HG02981 (cell line): Measurements from ENCODE around the gene ZNF516.
A peak's percentile ranks its signal among the peaks of the same experiment; 100 is the strongest.

Experiments
- ATAC-seq: cut with Tn5 transposase; IDR thresholded peaks from one replicate; pipeline ENCODE4 v1.9.1; 2021; ENCODE audit warnings: mild to moderate bottlenecking, moderate library complexity; ENCODE audit not compliant: unreplicated experiment

Gene ZNF516

DNA sequence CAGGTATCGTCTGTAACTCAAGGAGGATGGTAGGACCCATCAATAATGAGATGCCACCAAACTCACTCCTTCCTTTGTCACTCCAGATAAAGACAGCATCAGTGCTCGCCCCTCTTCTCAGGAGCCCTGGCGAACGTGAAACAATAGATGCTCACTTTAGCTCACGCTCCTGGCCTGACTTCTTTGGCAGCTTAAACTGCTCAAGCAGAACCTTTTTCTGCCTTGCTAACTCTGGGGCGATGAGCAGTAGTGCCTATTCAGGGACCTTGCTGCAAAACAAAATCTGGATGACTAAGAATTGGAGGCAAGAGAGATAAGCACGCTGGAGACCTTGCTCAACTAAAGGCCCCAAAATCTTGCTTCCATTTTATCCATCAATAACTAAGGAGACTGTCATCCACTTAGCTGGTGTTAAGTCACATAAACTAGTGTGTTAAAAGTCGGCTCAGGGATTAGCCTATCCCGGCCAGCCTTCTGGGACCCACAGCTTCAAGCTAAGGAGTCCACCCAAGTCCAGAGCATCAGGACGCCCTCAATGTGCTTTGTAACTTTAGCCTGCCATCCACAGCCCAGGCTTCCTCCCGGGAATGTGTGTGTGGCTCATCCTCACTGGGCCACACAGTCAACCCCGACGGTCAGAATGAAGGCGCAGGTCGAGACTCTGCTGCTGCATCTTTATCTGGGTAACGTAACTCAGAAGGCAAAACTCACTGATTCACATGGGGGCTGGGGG lies 38.9 kb downstream of the ZNF516 start:
- ATAC-seq = no peak

- no peak for ATAC-seq
Observed at GRCh38 chr18:76455003-76455676, 39.9 kb downstream of the ZNF516 start.

GRCh38 chr18:76454418-76454817 lies 40.6 kb downstream of the ZNF516 start:
- no peak for ATAC-seq

DNA sequence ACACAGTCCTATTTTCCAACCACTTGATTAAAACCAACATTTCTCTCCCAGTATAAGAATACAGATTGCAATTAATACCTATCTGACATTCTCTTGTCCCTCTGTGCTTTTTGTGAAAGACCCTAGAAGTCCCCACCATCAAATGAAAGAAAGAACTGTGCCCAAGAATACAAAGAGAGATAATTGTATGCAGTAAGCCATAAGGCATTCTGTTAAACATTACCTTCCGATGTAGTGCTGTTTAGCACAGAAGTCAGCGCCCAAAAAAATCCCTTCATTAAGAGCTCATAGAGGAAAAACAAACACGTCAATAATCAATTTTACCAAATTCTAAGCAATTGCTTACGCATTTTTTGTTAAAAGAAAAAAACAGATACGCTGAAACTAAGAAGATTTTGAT lies 41.1 kb downstream of the ZNF516 start:
- no peak for ATAC-seq

- no peak for ATAC-seq
Observed at GRCh38 chr18:76453057-76453561, 41.9 kb downstream of the ZNF516 start.

DNA sequence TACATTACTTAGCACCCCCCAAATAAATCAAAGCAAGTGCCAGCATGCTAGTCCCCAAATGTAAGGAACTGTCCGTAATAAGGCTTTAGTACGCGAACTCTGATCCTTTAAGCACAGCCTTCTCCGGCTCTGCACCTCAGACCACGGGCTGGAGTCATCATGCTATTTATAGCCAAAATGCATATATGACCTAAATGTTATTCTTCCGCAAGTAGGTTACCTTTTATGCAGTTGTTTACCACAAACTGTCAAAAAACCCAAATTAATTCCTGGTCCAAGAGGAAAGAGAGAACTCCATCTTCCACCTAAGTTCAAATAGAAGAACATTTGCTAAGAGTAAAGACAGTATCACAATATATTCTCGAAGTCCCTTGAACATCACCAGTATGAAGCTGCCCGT lies 42.7 kb downstream of the ZNF516 start:
- ATAC-seq = no peak

DNA sequence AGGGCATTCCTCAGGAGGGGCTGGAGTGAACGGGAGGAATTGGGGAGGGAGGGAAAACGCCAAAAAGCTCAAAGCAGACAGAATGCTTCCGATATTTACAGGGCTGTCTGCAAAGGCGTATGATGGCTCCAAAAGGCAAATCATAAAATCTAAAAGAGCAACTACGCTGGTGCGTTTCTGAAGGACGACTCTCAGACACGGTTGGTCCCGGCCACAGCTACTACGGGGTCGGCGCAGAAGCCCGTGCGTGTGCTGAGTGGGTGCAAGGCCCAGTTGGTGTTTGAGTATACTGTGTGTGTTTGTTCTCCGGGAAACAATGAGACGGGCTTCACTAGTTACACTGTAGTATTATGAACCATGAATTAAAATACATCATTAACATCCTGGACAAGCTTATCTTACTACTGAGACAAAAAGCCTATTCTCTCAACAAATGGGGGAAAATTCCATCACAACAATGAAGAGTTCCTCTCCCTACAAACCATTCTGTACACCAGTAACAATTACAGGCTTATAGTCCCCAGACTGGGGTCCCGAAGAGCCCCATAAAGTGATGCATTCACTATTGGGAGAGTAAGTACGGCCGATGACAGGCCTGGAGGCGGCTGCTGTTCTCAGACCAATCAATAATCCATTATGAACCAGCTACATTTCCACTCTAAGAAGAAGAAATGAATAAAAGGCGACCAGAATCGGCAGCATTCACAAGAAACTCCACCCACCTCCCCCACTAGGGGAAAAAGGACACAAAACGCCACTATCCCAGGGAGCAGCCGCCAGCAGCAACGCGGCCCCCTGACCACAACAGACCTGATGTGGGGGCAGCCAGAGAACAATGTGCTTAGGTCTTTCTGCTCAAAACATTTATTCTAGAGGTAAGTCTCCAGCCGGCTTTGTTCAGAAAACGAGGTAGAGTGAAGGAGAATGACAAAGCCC lies 43.4 kb downstream of the ZNF516 start:
- ATAC-seq = peak; percentile 46

- peak; percentile 38 for ATAC-seq
Observed at GRCh38 chr18:76450452-76451395, 44.3 kb downstream of the ZNF516 start.

DNA sequence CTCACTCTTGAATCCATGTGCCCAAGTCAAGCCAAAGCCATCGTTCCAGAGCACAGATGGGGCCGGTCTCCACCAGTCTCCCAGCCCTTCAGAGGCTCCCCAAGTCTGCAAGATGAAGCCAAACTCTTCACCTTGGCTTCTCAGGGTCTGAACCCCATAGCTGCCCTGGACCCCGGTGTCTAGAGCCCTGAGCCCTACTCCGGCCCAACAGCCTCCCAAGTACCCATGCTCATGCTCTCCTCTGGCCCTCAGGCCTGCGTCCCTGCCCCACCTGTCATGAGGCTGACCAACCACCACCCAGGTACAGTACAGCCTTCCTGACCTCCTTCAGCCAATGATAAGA lies 46.0 kb downstream of the ZNF516 start:
- ATAC-seq = no peak

GRCh38 chr18:76448256-76449110 lies 46.6 kb downstream of the ZNF516 start:
- no peak for ATAC-seq

- no peak for ATAC-seq
Observed at GRCh38 chr18:76447258-76447890, 47.7 kb downstream of the ZNF516 start.

DNA sequence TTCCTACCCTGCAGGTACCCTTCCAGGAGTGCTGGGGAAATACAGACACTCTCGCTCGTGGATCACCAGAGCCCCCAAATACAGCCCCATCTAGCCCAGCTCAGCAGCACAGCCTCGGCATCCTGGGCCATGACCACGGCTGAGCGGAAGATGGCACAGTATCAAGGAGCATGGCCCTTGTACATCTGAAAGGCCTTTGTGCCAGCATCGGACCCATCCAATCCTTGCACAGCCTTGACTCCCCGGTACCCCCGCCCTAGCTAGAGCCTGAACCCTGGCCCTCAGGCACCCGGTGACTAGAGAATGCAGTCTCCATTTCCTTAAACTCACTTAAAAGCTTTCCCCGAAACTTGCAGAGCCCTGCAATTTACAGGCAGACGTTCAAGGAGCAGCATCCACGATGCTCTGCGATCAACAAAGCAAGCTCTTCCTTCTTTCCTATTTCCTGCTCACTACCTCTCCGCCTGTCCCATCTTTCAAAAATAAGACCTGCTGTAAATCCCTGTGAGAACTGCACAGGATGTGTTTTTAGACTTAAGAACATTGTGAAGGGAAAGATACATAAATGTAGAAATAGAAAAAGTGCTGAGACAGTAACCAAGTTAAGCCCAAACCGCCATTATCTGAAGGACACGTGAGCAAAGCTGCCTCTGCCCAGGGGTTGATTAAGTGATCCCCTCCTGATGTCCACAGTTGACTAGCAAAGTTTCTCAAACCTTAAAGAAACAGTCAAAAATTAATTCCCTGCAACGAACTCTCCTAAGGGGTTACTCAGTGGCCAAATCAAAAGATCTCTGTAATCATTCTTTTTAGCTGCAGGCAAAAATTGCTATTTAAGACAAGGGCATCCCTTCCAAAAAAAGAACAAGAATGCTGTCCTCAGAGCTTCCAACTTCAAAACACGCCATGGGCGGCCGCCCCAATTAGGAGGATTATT lies 48.5 kb downstream of the ZNF516 start:
- ATAC-seq = no peak

DNA sequence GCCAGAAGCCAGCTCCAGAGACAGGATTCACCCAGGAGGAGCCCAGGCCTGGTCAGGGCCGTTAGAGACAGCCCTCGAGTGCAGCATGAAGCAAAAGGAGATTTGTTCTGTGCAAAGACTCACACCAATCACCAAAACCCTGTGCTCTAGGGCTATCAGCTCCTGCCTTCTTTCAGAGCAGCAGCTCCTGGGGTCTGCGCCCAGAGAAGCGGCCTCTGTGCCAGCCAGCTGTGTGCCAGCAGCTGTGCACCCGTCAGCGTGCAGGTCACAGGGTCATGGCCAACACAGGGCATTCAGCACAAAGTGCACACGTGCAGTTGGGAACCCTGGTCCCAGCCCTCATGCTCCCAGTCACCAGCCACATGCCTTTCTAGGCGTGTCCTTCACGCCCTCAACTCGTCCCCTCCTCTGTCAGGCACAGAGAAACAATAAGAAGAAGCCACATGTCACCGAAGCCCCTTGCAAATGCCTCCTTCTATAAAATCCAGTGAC lies 49.3 kb downstream of the ZNF516 start:
- no peak for ATAC-seq

DNA sequence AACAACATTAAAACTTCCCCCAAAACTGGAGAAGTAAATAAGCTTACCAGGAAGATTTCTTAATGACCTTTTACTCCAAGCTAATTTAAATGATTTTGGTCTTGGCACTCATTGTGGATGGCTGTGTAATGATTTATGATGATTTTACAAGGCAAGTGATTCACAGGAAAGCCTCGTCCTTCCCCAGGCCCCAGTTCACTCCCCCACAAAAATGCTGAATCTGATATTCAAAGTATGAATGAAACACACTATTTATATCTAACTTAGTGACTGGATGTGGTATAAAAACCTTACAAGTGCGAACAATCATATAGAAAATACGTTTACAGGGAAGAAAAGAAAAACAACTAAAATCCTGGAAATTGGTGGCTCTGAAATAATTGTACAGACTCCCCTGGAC lies 49.8 kb downstream of the ZNF516 start:
- no peak for ATAC-seq

DNA sequence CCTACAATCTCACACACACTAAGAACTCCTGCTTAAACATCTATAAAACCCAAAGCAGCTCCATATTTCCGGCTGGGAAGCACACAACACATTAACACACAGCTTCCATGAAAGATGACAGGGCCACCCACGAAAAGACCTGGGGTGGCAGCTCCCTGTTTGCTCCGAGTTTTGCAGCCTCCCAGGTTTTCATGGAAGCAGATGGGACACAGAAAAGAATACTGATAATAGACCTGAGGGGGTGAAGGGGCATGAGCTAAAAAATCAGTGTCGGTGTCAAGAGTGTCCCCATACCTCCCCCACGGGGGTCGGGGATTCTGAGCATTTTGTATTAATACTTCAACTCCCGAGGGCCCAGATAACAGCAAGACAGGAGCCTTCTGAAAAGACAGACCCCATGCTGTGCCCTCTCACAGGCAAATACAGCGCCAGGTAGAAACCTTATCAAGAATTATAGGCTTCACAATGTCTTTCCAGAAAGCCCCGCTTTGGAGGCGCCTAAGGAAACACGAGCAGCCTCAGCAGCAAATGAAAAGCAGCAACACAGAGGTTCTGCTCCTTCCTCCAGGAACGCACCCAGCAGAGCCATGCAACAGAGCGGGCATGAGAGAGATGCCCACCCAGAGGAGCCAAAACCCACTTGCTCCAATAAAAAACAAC lies 50.5 kb downstream of the ZNF516 start:
- no peak for ATAC-seq

- no peak for ATAC-seq
Observed at GRCh38 chr18:76443519-76444445, 51.3 kb downstream of the ZNF516 start.
